Muscle layer of colon (tissue), 2 donors: ENCODE results near the gene UST.
"Not testable (repeated sequence)": the region's sequence is repeated elsewhere in the genome, so short reads cannot be mapped to it uniquely, and the experiment has no call there.

Source experiments
- H3K27ac ChIP-seq: one replicate; pipeline ENCODE4 v1.7.0; 2013; ENCODE audit warnings: low read depth, mild to moderate bottlenecking, low read length, moderate library complexity
- H3K27me3 ChIP-seq, 2 donors: one replicate each; pipeline ENCODE4 v1.7.0; 2013; ENCODE audit warnings: low read length in 2 of 2, mild to moderate bottlenecking in 2 of 2; ENCODE audit not compliant: insufficient read depth in 2 of 2, control insufficient read depth in 1 of 2
- H3K36me3 ChIP-seq: one replicate; pipeline ENCODE4 v1.7.0; 2013; ENCODE audit warnings: mild to moderate bottlenecking, low read length; ENCODE audit not compliant: insufficient read depth
- H3K4me1 ChIP-seq: one replicate; pipeline ENCODE4 v1.7.0; 2013; ENCODE audit warnings: mild to moderate bottlenecking, low read length; ENCODE audit not compliant: insufficient read depth
- H3K4me3 ChIP-seq, 2 donors: one replicate each; pipeline ENCODE4 v1.7.0; 2013; ENCODE audit warnings: low read length in 2 of 2, low read depth in 1 of 2, mild to moderate bottlenecking in 1 of 2, moderate library complexity in 1 of 2
- H3K9ac ChIP-seq: one replicate; pipeline ENCODE4 v1.7.0; 2013; ENCODE audit warnings: low read length
- H3K9me3 ChIP-seq: one replicate; pipeline ENCODE4 v1.7.0; 2013; ENCODE audit warnings: mild to moderate bottlenecking, low read length
- donor health status: abdominal sarcoma.
- donor health status: Adenocarcinoma of cecum.

UST gene

GRCh38 chr6:148965287-148965686 lies 218.5 kb downstream of the UST start:
- Histone ChIP-seq H3K27ac (no peak overlapping the region), H3K9me3 (no peaks in the 10 kb centered on the region), H3K4me3 (no peak overlapping the region), H3K9ac (no peak overlapping the region), H3K27me3 (no peaks in the 10 kb centered on the region), H3K4me1 (peaks cover 30% of the 10 kb centered on the region), H3K36me3 (no peaks in the 10 kb centered on the region)

- no peaks in the 10 kb centered on the region for H3K27me3 ChIP-seq
- no peak overlapping the region for H3K9ac ChIP-seq
- peaks cover 30% of the 10 kb centered on the region for H3K4me1 ChIP-seq
- no peak overlapping the region for H3K27ac ChIP-seq
- H3K9me3 ChIP-seq, result no peaks in the 10 kb centered on the region
- no peaks in the 10 kb centered on the region for H3K36me3 ChIP-seq
- no peak overlapping the region for H3K4me3 ChIP-seq
These were observed 220.2 kb downstream of the UST start for GRCh38 chr6:148967011-148967520.

- peaks cover 30% of the 10 kb centered on the region for H3K4me1 ChIP-seq
- H3K27me3 ChIP-seq, result no peaks in the 10 kb centered on the region
- H3K36me3 ChIP-seq, result no peaks in the 10 kb centered on the region
- H3K9me3 ChIP-seq, result no peaks in the 10 kb centered on the region
- no peak overlapping the region for H3K4me3 ChIP-seq
- H3K9ac ChIP-seq, result no peak overlapping the region
- no peak overlapping the region for H3K27ac ChIP-seq
These were observed 220.7 kb downstream of the UST start for GRCh38 chr6:148967541-148967956.

GRCh38 chr6:148968771-148969602 lies 222.2 kb downstream of the UST start:
- H3K9me3 ChIP-seq, result no peaks in the 10 kb centered on the region
- peaks cover 35% of the 10 kb centered on the region for H3K4me1 ChIP-seq
- H3K4me3 ChIP-seq, result no peak overlapping the region
- no peaks in the 10 kb centered on the region for H3K27me3 ChIP-seq
- H3K9ac ChIP-seq, result no peak overlapping the region
- H3K36me3 ChIP-seq, result no peaks in the 10 kb centered on the region
- H3K27ac ChIP-seq, result no peak overlapping the region

GRCh38 chr6:148969603-148970061 lies 222.8 kb downstream of the UST start:
- no peak overlapping the region for H3K9ac ChIP-seq
- no peaks in the 10 kb centered on the region for H3K36me3 ChIP-seq
- no peak overlapping the region for H3K27ac ChIP-seq
- no peak overlapping the region for H3K4me3 ChIP-seq
- H3K4me1 ChIP-seq, result peaks cover 35% of the 10 kb centered on the region
- no peaks in the 10 kb centered on the region for H3K27me3 ChIP-seq
- H3K9me3 ChIP-seq, result no peaks in the 10 kb centered on the region

- Histone ChIP-seq H3K4me3 (no peak overlapping the region), H3K36me3 (no peaks in the 10 kb centered on the region), H3K9ac (no peak overlapping the region), H3K27ac (no peak overlapping the region), H3K27me3 (no peaks in the 10 kb centered on the region), H3K4me1 (peaks cover 35% of the 10 kb centered on the region), H3K9me3 (no peaks in the 10 kb centered on the region)
These were observed 224.4 kb downstream of the UST start for GRCh38 chr6:148971031-148971927.

GRCh38 chr6:148972481-148972880 lies 225.7 kb downstream of the UST start:
- no peaks in the 10 kb centered on the region for H3K27me3 ChIP-seq
- H3K4me1 ChIP-seq, result peaks cover 30% of the 10 kb centered on the region
- no peak overlapping the region for H3K27ac ChIP-seq
- no peaks in the 10 kb centered on the region for H3K9me3 ChIP-seq
- H3K36me3 ChIP-seq, result no peaks in the 10 kb centered on the region
- no peak overlapping the region for H3K4me3 ChIP-seq
- no peak overlapping the region for H3K9ac ChIP-seq

- H3K4me3 ChIP-seq, result no peak overlapping the region
- no peaks in the 10 kb centered on the region for H3K9me3 ChIP-seq
- H3K36me3 ChIP-seq, result no peaks in the 10 kb centered on the region
- H3K27ac ChIP-seq, result no peak overlapping the region
- no peaks in the 10 kb centered on the region for H3K27me3 ChIP-seq
- peaks cover 18% of the 10 kb centered on the region for H3K4me1 ChIP-seq
- no peak overlapping the region for H3K9ac ChIP-seq
These were observed 226.8 kb downstream of the UST start for GRCh38 chr6:148973538-148974208.

GRCh38 chr6:148974351-148974750 lies 227.5 kb downstream of the UST start:
- Histone ChIP-seq H3K4me3 (no peak overlapping the region), H3K27ac (no peak overlapping the region), H3K9me3 (no peaks in the 10 kb centered on the region), H3K27me3 (no peaks in the 10 kb centered on the region), H3K9ac (no peak overlapping the region), H3K4me1 (peaks cover 13% of the 10 kb centered on the region), H3K36me3 (no peaks in the 10 kb centered on the region)

GRCh38 chr6:148978298-148978697 lies 231.5 kb downstream of the UST start:
- H3K9ac ChIP-seq, H3K36me3 ChIP-seq, H3K27me3 ChIP-seq, H3K27ac ChIP-seq, H3K4me3 ChIP-seq, H3K9me3 ChIP-seq, H3K4me1 ChIP-seq: not testable (repeated sequence)
